HG03045 (cell line): ENCODE measurements around the gene S100P.
"Not testable (repeated sequence)": the region's sequence is repeated elsewhere in the genome, so short reads cannot be mapped to it uniquely, and the experiment has no call there.

Experiments used
- ATAC-seq: cut with Tn5 transposase; IDR thresholded peaks from one replicate; pipeline ENCODE4 v1.9.1; 2021; ENCODE audit warnings: mild to moderate bottlenecking, moderate library complexity; ENCODE audit not compliant: unreplicated experiment

The S100P gene

DNA sequence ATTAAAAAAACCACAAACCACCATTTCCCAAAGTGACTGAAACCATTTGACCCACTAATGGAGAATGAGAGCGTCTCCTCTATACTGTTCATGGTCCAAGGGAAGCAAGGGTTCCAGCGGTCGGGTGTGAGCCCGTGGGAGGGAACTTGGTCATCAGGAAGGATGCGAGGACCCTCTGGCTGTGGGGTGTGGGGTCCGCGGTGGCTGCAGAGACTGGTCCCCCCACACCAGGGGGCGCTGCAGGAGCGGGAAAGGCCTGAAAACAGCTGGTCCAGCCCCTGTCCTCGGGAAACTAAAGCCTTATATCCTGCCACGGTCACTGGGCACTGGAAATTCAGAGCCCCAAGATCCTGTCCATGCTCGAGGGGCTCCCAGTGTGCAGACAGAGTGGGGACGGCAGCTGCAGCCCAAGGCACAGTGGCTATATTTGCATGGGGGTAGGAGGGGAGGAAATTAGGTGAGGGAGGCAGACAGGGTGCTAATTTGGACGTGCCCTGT is 26.6 kb downstream of the S100P start:
- ATAC-seq = no peak

DNA sequence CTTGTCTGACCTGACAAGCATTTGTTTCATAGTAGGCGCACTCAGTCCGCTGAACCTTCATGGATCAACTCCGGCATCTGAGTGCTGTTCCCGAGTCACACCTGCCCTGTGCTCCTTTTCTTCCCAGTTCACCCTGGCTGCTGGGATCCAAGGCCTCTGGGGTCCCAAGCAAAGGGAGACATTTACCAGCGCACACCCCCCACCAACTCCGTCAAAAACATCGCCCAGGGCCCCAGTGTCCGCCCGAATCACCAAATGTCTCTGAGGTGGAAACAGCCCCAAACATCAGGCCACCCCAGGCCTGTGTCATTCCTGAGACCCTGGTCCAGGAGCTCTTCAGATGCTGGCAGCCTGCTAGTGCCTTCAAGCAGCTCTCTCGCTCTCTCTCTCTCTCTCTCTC is 27.4 kb downstream of the S100P start:
- no peak for ATAC-seq

DNA sequence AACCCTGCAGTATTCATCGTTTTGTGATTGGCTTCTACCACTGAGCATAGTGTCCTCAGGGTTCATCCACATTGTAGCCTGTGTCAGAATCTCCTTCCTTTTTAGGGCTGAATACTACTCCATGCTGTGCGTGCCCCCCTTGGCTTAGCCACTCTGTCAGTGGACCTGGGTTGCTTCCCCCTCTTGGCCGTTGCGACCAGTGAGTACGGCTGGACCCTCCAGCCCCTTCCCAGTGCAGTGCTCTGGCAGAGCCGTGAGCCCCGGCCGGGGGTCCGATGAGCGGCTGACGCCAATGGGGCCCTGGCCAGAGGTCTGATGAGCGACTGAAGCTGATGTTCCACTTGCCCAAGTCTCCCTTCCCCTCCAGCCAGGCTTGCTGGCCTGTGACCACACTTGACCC is 29.2 kb downstream of the S100P start:
- ATAC-seq = no peak

DNA sequence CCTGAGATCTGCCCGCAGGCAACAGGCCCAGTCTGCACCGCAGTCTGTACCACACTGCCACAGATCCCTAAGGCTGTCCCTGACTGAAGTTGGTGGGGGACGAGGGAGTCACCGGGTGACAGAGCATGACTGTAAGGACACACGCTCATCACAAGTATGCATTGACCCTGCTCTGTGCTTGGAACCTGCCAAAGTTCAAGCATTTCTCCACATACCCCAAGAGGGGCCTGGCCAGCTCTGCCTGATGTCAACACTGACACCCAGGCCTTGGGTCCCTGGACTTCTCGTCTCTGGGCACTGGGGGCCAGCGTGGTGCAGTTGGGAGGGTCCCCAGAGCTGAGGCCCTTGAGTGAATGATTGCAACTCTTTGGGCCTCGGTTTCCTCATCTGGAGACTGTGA is 30.2 kb downstream of the S100P start:
- ATAC-seq = no peak

DNA sequence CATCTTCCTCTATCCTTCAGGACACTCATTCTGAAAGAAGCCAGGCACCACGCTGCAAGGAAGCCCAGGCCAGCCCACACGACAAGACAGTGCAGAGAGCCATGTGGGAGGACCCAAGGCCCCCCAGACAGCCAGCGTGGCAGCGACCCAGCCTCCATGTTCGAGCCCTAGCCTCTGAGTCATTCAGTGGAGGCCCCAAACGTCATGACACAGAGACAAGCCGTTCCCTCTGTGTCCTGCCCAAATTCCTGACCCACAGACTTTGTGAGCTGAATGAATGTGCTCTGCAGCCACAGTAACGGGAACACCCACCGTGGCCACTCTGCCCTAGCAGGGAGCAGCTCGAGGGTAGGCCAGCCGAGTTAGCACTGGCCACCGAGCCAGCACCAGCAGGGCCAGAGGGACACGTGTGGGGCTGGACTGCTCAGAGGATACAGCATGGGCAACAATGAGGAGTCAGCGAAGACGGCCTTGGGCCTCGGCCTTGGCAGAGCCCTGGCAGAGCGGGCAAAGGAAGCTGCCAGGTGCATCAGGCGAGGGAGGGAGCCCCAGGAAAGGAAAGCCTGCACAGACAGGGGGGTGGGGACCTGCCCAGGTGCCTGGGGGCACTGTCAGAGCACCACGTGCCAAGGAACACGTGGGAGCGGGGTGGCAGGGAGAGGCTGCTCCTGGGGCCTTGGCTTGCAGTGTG is 30.9 kb downstream of the S100P start:
- no peak for ATAC-seq

DNA sequence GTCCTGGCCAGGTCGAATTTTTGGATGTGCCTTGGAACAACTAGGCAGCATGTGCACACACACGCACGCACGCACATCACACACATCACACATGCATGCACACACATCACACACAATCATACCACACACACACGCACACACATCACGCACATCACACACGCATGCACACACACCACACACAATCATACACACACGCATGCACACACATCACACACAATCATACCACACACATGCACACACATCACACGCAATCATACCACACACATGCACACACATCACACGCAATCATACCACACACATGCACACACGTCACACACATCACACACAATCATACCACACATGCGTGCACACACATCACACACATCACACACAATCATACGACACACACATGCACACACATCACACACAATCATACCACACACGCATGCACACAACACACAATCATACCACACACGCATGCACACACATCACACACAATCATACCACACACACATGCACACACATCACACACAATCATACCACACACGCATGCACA is 31.8 kb downstream of the S100P start:
- ATAC-seq = not testable (repeated sequence)

DNA sequence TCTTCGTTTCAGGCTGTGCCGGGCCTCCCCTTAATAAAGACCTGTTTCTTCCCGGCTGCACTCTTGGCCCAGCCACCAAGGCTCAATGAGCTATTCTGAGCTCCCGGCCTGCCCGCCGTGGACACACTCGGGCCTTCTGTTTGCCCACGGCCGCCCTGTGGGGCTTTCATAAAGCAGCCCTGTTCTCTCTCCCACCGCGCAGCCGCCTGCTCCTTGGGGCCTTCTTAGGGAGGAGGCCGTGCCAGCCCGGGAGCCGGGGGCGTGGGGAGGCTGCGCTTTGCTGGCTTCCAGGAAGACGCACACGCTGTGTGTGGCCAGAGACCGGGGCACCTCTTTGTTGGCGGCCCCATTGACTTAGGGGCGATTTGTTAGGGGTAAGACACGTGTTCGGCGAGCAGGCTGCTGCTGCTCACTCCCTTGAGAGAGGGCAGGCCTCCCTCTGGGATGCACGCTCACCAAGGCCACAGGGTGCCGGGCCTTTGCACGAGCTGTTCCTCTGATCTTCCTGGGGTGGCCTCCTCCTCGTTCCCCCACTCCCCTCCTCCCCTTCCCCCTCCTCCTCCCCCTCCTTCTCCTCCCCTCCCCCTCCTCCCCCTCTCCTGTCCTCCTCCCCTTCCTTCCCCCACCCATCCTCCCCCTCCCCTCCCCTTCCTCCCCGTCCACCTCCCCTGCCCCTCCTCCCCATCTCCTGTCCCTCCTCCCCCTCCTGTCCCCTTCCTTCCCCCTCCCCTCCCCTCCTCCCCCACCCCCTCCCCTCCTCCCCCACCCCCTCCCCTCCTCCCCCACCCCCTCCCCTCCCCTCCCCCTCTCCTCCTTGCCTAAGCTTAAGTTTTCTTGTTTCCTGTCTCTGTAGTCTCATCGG is 33.6 kb downstream of the S100P start:
- ATAC-seq = no peak

DNA sequence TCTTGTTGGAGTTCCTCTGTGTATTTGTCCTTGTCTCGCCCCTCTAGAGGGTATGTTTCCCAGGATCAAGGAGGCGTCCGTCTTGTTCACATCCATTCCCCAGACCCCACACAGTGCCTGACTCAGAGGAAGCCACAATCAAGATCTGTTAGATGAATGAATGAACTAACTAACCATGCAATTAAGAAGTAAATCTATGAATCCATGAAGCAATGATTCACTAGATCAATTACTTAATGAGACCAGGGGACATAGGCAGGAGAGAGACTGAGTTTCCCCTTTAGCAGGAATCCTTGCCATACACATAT is 34.2 kb downstream of the S100P start:
- ATAC-seq = no peak

DNA sequence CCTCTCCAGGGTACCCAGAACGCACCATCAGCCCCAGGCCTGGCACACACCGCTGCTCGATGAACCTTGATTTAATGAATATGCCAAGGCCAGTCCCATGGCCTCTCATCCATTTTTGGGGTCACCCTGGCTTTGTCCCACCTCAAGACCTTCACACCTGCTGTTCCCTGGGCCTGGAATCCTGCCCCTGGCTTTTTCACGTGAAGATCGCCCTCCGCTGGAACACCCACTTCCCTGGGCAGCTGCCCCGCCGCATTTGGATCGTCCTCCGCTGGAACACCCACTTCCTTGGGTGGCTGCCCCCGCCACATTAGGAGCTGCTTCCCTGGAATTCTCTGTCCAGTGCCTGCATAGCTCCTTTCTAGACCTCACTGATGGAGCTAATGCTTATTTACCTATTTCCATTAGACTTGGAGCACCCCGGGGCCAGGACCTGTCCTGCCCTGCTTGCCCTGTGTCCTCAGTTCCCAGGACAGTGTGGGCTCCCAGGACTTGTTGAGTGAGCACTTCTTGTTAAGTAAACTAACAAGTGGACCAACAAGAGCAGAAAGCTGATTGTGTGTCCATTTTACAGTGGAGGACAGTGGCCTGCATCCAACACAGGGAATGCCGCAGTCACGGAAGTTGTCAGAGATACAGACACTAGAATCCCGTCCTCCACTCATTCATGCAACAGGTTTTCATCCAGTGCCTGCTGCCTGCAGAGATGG is 34.8 kb downstream of the S100P start:
- ATAC-seq = no peak

DNA sequence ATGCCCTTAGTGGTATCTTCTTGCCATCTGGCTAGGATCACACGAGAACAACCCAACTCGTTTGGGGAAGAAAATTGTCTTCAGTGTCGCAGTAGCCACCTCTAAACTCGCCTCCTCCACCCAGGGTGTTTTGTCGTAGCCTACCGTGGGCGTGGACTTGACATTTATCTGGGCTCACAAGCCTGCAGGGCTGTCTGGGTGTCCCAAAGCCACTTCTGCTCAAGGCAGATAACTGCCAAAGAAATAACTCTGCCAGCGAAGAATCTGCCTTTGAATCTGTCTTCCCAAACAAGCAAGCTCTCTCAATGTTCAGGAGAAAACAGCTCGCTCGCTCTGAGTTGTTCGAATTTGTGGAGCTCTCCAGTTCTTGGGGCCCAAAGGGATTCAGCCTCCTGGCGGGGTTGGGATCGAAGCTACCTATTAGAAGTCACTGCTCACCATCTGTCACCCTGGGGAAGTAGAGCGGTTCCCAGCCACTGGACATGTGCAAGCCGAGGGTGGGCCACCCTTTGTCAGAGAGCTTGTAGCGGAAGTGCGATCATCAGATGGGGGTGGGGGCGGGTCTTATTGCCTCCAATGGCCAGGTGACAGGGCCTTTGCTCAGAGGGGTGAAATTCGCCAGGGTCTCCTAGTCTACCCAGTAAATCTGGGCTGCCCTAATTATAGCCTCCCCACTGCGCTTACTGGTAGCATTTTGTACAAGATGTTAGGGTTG is 37.1 kb downstream of the S100P start:
- no peak for ATAC-seq

DNA sequence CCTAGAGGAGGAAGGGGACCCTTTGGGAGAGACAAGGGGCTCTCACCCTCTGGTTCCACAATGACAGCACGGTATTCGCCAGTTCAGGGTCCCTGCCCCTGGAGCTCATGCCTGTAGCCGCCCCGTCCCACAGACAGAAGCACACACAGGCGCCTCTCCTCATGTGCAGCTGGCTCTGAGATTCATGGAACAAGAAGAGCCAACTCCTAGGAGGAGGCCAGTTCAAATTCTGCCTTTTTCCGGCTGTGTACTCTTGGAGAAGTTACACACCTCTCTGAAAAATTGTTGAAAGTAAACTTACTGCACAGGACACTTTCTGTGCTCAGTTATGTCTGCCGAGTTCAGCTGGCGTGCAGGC is 37.6 kb downstream of the S100P start:
- no peak for ATAC-seq

DNA sequence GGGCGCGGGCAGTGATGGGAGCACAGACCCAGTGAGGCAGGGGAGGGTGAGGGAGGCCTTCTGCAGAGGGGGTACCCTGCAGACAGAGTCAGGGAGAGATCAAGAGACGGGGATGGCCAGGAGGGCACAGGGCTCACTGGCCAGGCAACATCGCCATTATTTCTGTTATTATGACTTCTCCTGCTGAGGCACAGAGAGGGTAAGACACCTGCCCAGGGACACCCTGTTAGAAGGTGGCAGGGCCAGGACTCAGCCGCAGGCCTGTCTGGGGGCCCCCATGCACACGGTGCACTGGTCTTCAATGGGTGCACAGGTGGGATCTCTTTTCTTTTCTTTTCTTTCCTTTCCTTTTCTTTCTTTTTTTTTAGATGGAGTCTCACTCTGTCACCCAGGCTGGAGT is 38.1 kb downstream of the S100P start:
- ATAC-seq = no peak

DNA sequence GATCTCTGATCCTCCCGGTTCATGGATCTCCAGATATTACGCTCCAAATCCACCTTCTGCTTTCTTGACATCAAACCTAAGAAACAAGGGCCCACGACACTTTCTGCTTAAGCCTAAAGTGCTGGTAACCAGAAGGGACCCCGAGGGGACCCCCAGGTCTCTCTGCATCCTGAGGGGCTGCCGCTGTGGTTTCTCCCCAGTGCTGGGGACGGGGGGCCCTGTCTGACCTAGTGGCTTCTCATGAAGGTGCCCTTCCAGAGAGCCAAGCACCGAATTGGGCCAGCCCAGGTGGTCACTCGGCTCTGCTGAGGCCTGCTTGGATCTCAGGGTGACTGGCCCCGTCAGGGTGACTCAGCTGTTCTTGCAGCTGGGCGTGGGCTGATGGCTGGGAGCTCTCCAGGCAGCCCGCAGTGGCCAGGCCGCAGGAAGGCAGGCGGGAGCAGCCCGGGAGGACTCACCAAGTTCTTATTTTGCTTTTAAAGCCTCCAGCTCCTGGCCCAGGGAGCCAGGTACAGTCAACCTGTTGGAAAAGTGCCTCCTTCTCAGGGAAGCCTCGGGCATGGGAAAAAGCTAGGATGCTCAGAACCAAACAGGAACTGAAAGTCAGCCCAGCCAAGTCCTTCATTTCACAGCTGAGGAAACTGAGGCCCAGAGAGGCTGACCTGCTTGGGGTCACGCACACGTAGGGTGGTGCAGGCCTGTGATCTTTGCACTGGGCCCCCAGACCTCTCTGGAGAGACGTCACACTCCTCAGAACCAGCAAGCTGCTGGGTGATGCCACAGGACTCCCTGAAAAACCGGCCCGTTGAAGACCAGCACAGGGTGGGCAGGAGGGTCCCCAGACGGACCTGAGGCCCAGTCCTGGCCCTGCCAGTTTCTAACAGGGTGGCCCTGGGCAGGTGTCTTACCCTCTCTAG is 39.0 kb downstream of the S100P start:
- ATAC-seq = no peak

DNA sequence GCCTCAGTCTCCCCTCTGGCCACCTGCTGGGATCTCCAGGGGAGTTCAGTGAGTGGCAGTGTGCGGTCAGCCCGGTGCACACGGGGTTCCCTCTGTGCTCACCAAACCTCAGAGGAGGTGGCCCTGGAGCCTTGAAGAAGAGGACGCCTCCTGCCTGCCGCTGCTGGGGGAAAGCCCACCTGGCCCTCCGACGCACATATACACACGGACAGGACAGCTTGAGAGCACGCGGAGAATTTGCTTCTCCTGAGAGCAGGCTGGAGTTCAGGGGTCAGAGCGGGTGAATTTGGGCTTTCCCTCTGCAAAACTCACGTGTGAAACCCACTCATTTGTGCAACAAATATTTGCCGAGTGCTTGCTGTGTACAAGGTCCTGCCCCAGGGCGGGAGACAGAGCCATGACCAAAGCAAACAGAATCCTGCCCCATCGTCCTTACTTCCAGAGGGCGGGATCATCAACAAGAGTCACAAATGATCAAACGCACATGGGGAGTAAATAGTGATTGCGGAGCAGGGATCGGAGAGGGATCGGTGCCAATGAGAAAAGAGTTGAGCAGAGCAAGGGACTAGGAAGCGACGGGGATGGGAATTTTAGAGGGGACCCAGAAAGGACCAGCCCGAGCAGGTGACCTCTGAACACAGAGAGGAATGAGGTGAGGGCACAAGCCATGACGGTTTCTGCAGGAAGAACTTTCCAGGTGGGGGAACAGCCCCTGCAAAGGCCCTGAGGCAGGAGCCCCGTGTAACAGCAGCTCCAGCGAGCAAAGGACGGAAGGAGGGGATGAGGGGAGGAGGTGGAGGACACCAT is 39.9 kb downstream of the S100P start:
- ATAC-seq = no peak

DNA sequence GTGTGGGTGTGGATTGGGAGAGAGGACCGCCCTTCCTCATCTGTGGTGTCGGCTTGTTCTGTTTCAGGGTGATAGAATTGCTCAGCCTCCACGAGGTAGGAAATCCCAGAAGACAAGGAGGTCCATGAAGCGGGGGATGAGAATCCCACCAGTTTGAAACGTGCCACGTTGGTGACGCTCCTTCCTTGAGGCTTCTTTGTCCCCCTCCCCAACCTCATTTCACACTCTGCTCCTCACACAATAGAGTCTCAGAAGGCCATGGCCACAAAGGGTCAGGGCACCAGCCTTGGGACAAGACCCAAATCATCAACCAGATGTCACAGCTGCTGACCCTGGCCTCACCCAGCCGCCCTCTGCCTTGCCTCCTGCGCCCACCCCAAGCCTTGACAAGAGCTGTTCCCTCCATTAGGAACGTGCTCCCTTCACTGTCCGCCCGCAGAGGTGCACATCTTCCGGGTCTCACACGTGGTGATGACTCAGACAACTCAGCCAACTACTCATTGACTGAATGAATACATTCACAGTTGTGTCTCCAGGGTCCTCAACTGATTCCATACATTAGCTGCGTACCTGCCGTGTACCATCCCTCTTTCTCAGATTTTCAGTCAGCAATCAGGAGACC is 40.6 kb downstream of the S100P start:
- no peak for ATAC-seq

DNA sequence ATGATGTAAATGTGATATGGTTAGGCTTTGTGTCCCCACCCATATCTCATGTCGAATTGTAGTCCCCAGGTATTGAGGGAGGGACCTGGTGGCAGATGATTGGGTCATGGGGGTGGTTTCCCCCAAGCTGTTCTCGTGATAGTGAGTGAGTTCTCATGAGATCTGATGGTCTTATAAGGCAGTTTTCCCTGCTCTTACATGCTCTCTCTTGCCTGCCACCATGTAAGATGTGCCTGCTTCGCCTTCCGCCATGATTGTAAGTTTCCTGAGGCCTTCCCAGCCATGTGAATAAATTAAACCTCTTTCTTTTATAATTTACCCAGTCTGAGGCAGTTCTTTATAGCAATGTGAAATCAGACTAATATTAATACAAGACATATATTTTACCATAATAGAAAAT is 46.2 kb downstream of the S100P start:
- ATAC-seq = no peak

DNA sequence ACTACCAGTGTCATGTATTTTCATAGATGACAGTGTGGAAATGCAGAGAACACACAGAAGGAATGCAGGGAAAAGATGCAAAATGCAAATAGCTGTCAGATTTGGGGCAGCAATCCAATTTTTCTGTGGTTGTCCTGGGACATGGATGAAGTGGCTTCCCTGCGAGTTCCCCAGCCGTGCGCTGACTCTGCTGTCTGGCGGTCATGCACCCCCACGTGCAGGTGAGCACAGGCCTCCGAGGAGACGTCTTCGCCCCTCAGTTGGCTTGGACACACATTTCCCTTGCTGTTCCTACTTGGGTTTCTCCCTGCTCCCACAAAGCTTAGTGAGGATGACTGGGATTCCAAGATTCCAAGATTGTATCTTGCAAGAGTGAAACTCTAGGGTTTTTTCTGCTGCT is 46.7 kb downstream of the S100P start:
- no peak for ATAC-seq

DNA sequence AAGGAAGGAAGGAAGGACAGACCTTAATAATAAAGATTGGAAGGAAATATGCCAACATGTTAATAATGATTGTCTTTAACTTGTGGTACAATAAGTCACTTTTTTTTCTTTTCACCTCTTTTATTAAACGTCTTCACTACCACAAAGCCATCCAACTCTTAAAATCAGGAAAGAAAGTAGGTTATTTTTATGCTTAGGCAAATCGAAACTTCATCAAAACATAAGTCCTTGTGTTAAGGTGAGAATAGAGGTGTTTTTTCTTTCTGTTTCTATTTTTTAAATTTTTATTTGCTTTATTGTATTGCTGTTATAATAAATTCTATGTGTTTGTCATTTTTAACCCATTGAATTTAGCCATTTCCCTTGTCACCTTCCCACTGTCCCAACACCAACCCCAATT is 48.8 kb downstream of the S100P start:
- no peak for ATAC-seq

DNA sequence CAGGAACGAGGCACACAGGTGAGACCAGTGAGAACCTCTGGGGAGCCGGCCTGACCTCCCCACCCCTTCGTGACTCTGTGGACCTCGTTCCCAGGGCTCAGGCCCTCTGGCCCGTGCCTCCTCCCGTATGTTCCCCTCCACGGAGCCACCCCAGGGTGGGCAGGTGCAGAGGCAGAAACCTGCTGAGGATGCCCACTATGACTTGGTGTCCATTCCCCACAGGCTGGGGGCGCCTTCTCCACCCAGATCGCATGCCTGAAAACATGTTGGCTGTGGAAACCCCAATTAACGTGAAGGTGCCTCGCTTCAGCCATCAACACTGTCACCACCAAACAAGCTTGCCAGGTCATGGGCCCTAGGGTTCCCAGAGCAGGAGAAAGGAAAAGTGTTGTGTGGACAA is 49.3 kb downstream of the S100P start:
- ATAC-seq = no peak
